Ammon's horn (tissue), 1 donor: ENCODE measurements around the gene GPR63.
"Not testable (repeated sequence)": the region's sequence is repeated elsewhere in the genome, so short reads cannot be mapped to it uniquely, and the experiment has no call there.

Experiments
- DNase-seq: peaks from one replicate; pipeline ENCODE4 v3.0.0-alpha.2; 2016; ENCODE audit warnings: low spot score

GPR63 gene

GRCh38 chr6:96837081-96837971 lies at the start of gene GPR63:
Gene GPR63 (minus strand): TSS chr6:96837477. CDS start chr6:96799731, 37,746 bp downstream.
- DNase-seq = peak; percentile 70

GRCh38 chr6:96886519-96886918 lies 49.2 kb upstream of the GPR63 start:
- no peak for DNase-seq

- DNase-seq = not testable (repeated sequence)
Measured at GRCh38 chr6:96885187-96885631, 47.9 kb upstream of the GPR63 start.

- DNase-seq = no peak
Measured at GRCh38 chr6:96878143-96878542, 40.9 kb upstream of the GPR63 start.

- DNase-seq = no peak
Measured at GRCh38 chr6:96876886-96877545, 39.7 kb upstream of the GPR63 start.

GRCh38 chr6:96872976-96873375 lies 35.7 kb upstream of the GPR63 start:
- no peak for DNase-seq

- DNase-seq = no peak
Measured at GRCh38 chr6:96865055-96865405, 27.8 kb upstream of the GPR63 start.

GRCh38 chr6:96864216-96865054 lies 27.2 kb upstream of the GPR63 start:
- no peak for DNase-seq

- no peak for DNase-seq
Measured at GRCh38 chr6:96862560-96862959, 25.3 kb upstream of the GPR63 start.

GRCh38 chr6:96861588-96861987 lies 24.3 kb upstream of the GPR63 start:
- DNase-seq = no peak

GRCh38 chr6:96856856-96857255 lies 19.6 kb upstream of the GPR63 start:
- DNase-seq = no peak

GRCh38 chr6:96853083-96853482 lies 15.8 kb upstream of the GPR63 start:
- DNase-seq = no peak

GRCh38 chr6:96852605-96853004 lies 15.3 kb upstream of the GPR63 start:
- DNase-seq = no peak

GRCh38 chr6:96851858-96852257 lies 14.6 kb upstream of the GPR63 start:
- DNase-seq = no peak

GRCh38 chr6:96849615-96850014 lies 12.3 kb upstream of the GPR63 start:
- DNase-seq = no peak

GRCh38 chr6:96844530-96844929 lies 7.3 kb upstream of the GPR63 start:
- DNase-seq = no peak

GRCh38 chr6:96841345-96841744 lies 4.1 kb upstream of the GPR63 start:
- no peak for DNase-seq

GRCh38 chr6:96836631-96837080 lies 621 bp downstream of the GPR63 start:
- DNase-seq = peak; percentile 40

GRCh38 chr6:96834070-96834469 lies 3.2 kb downstream of the GPR63 start:
- DNase-seq = no peak

- DNase-seq = no peak
Measured at GRCh38 chr6:96832780-96833179, 4.5 kb downstream of the GPR63 start.

- DNase-seq = no peak
Measured at GRCh38 chr6:96826865-96827264, 10.4 kb downstream of the GPR63 start.

GRCh38 chr6:96823743-96824142 lies 13.5 kb downstream of the GPR63 start:
- DNase-seq = no peak
